GM23248 (cell line): ENCODE data around the gene IPO5. TPM values are rescaled to one million over a fixed set of nuclear protein-coding genes. Genes with fewer than 3 reads are reported as not detected.

ENCODE experiments used
- DNase-seq: peaks from one replicate; pipeline ENCODE4 v3.0.0-alpha.2; 2015
- H2AFZ ChIP-seq: fragments of 200-600 bp; sonication (generic); 2 replicates; pipeline ENCODE4 v1.6.1; 2016; ENCODE audit warnings: antibody characterized with exemption
- H3F3A ChIP-seq: fragments of 200-600 bp; sonication (generic); 2 replicates; pipeline ENCODE4 v1.6.1; 2016; ENCODE audit warnings: mild to moderate bottlenecking, antibody characterized with exemption, mixed run types; ENCODE audit not compliant: insufficient read depth
- H3K27ac ChIP-seq: fragments of 200-600 bp; sonication (generic); 2 replicates; pipeline ENCODE4 v1.5.1; 2016; ENCODE audit warnings: mild to moderate bottlenecking
- H3K27me3 ChIP-seq: fragments of 200-600 bp; sonication (generic); replicated peaks from 2 replicates; pipeline ENCODE4 v1.6.1; 2016; ENCODE audit warnings: mild to moderate bottlenecking; ENCODE audit not compliant: insufficient read depth
- H3K36me3 ChIP-seq: fragments of 200-600 bp; sonication (generic); 2 replicates; pipeline ENCODE4 v1.6.1; 2016; ENCODE audit warnings: low read depth, mild to moderate bottlenecking
- H3K4me1 ChIP-seq: fragments of 200-600 bp; sonication (generic); 2 replicates; pipeline ENCODE4 v1.6.1; 2016; ENCODE audit warnings: mild to moderate bottlenecking; ENCODE audit not compliant: insufficient read depth
- H3K4me2 ChIP-seq: fragments of 200-600 bp; sonication (generic); one replicate; pipeline ENCODE4 v1.6.1; 2016; ENCODE audit warnings: mild to moderate bottlenecking; ENCODE audit not compliant: unreplicated experiment
- H3K4me3 ChIP-seq: fragments of 200-600 bp; sonication (generic); 2 replicates; pipeline ENCODE4 v1.5.1; 2016; ENCODE audit warnings: mild to moderate bottlenecking
- H3K79me2 ChIP-seq: fragments of 200-600 bp; sonication (generic); 2 replicates; pipeline ENCODE4 v1.6.1; 2016; ENCODE audit warnings: mild to moderate bottlenecking; ENCODE audit not compliant: insufficient read depth
- H3K9ac ChIP-seq: fragments of 200-600 bp; sonication (generic); 2 replicates; pipeline ENCODE4 v1.6.1; 2016; ENCODE audit warnings: mild to moderate bottlenecking
- H3K9me2 ChIP-seq: fragments of 200-600 bp; sonication (generic); 2 replicates; pipeline ENCODE4 v1.6.1; 2016; ENCODE audit warnings: mixed run types, mild to moderate bottlenecking, moderate library complexity; ENCODE audit not compliant: insufficient read depth
- H3K9me3 ChIP-seq: fragments of 200-600 bp; sonication (generic); one replicate; pipeline ENCODE4 v1.6.1; 2017; ENCODE audit warnings: low read depth
- H4K20me1 ChIP-seq: fragments of 200-600 bp; sonication (generic); 2 replicates; pipeline ENCODE4 v1.6.0; 2016; ENCODE audit not compliant: insufficient read depth
- EZH2 ChIP-seq: fragments of 200-600 bp; sonication (generic); IDR thresholded peaks from 2 replicates; pipeline ENCODE4 v1.6.1; 2018; ENCODE audit warnings: antibody characterized with exemption, mild to moderate bottlenecking; ENCODE audit not compliant: insufficient read depth, poor library complexity, severe bottlenecking
- EZH2phosphoT487 ChIP-seq: fragments of 200-600 bp; sonication (generic); IDR thresholded peaks from 2 replicates; pipeline ENCODE4 v1.6.1; 2018; ENCODE audit warnings: antibody characterized with exemption, moderate library complexity, mild to moderate bottlenecking, low read depth; ENCODE audit not compliant: insufficient read depth
- WGBS, 2 experiments: methylation state at CpG; one replicate each; pipeline ENCODE4 v1.1.6; 2015 to 2017; ENCODE audit warnings: low lambda C conversion rate in 2 of 2, low coverage in 1 of 2; ENCODE audit errors: missing lambda C conversion rate in 2 of 2; 5-methylcytosine and 5-hydroxymethylcytosine counted together
- in situ Hi-C: fragments of 300-500 bp; cut with MboI; formaldehyde crosslinking; loops from 2 replicates; pipeline ENCODE4 v1.15.0; 2020
- polyA plus RNA-seq: library from polyadenylated mRNA; unstranded; fragments of >200 nt; fragmentation: Nextera tagmentation; extraction: Ambion mirVana; gene quantifications from 2 replicates; pipeline ENCODE4 v1.2.1, GENCODE V29; 2016
- small RNA-seq: library from RNA; depleted of rRNA; stranded (forward); fragments of <200 nt; gene quantifications from one replicate; pipeline ENCODE3, GENCODE V24; 2014; ENCODE audit warnings: low read depth, low replicate concordance
- total RNA-seq: library from RNA; depleted of rRNA; stranded (reverse); fragments of >200 nt; shearing (Covaris generic); gene quantifications from 2 replicates; pipeline ENCODE4 v1.2.3, GENCODE V29; 2014; rRNA removed

The IPO5 gene
- total and polyA plus RNA-seq, 2 experiments from 2014 or later: 97.4 to 229 TPM

GRCh38 chr13:98069985-98070384 is 116.5 kb downstream of the IPO5 start:
- H3K27me3 ChIP-seq: no peaks in the 10 kb centered on the region; the same call in 1 of the 2 replicates
- H3K79me2 ChIP-seq: no peaks in the 10 kb centered on the region
- H3K4me3 ChIP-seq: no peak overlapping the region
- no peaks in the 10 kb centered on the region for H3F3A ChIP-seq
- no peaks in the 10 kb centered on the region for H3K36me3 ChIP-seq
- H3K27ac ChIP-seq: no peak overlapping the region
- no peak overlapping the region for H3K9ac ChIP-seq
- no peak for TF ChIP-seq EZH2phosphoT487
- TF ChIP-seq EZH2: no peak
- no peak overlapping the region for H3K4me2 ChIP-seq
- H4K20me1 ChIP-seq: no peaks in the 10 kb centered on the region
- H2AFZ ChIP-seq: no peak overlapping the region
- H3K4me1 ChIP-seq: no peaks in the 10 kb centered on the region
- H3K9me3 ChIP-seq: no peaks in the 10 kb centered on the region
- 91 to 95% methylated on average over 1 of the region's 1 CpG for WGBS, 2 experiments
- DNase-seq: no peak
- H3K9me2 ChIP-seq: no peaks in the 10 kb centered on the region
- in situ Hi-C loops: no loop called here

- no peak overlapping the region for H2AFZ ChIP-seq
- H3K27me3 ChIP-seq: no peaks in the 10 kb centered on the region; the same call in 1 of the 2 replicates
- H3F3A ChIP-seq: no peaks in the 10 kb centered on the region
- in situ Hi-C loops: no loop called here
- no peaks in the 10 kb centered on the region for H3K36me3 ChIP-seq
- H4K20me1 ChIP-seq: no peaks in the 10 kb centered on the region
- no peaks in the 10 kb centered on the region for H3K79me2 ChIP-seq
- H3K9ac ChIP-seq: no peak overlapping the region
- 96 to 97% methylated on average over 1 of the region's 1 CpG for WGBS, 2 experiments
- no peak overlapping the region for H3K4me2 ChIP-seq
- H3K27ac ChIP-seq: no peak overlapping the region
- TF ChIP-seq EZH2phosphoT487 (no peak), EZH2 (no peak)
- no peak overlapping the region for H3K4me3 ChIP-seq
- DNase-seq: no peak
- H3K9me3 ChIP-seq: no peaks in the 10 kb centered on the region
- no peaks in the 10 kb centered on the region for H3K9me2 ChIP-seq
- no peaks in the 10 kb centered on the region for H3K4me1 ChIP-seq
These were observed 117.8 kb downstream of the IPO5 start for GRCh38 chr13:98071316-98071715.

- Histone ChIP-seq H3K36me3 (no peaks in the 10 kb centered on the region), H3K4me1 (no peaks in the 10 kb centered on the region), H3K79me2 (no peaks in the 10 kb centered on the region), H3F3A (no peaks in the 10 kb centered on the region), H3K9ac (no peak overlapping the region), H3K27ac (no peak overlapping the region), H3K9me2 (no peaks in the 10 kb centered on the region), H2AFZ (no peak overlapping the region), H3K9me3 (no peaks in the 10 kb centered on the region), H3K4me2 (no peak overlapping the region), H3K4me3 (no peak overlapping the region), H3K27me3 (no peaks in the 10 kb centered on the region; the same call in 1 of the 2 replicates), H4K20me1 (no peaks in the 10 kb centered on the region)
- 79 to 80% methylated on average over 2 of the region's 2 CpGs for WGBS, 2 experiments
- no peak for TF ChIP-seq EZH2phosphoT487
- DNase-seq: no peak
- in situ Hi-C loops: no loop called here
These were observed 119.0 kb downstream of the IPO5 start for GRCh38 chr13:98072476-98072875.

Small RNA genes within 50 kb of the gene (small RNA-seq; reads per million reads assigned to genes)
- gene FTLP8: not detected

Other genes starting within 250 kb of the IPO5 start
- 43.3 and 56.6 TPM in 2 replicates for gene FARP1, start 189.4 kb downstream of the IPO5 start, total RNA-seq
- gene FARP1, start 189.4 kb downstream of the IPO5 start, polyA plus RNA-seq: 53.7 and 55.9 TPM in 2 replicates
- gene RNF113B, start 223.6 kb downstream of the IPO5 start, total RNA-seq: not detected in 2 replicates
- not detected in 2 replicates for gene RNF113B, start 223.6 kb downstream of the IPO5 start, polyA plus RNA-seq